Caco-2 (cell line): Measurements from ENCODE around the gene GRIN1. TPM values are rescaled to one million over a fixed set of nuclear protein-coding genes. Genes with fewer than 3 reads are reported as not detected.

Experiments
- BruUV-seq: library from RNA; stranded (reverse); fragments of 400-500 nt; replicated peaks from 2 replicates; lab custom pipeline; 2021; lab: Mats Ljungman, UMichigan
- CTCF ChIA-PET: fragments of 300-600 bp; sonication (Branson Sonifier 250); formaldehyde crosslinking; loops from one replicate; lab custom pipeline; 2022; ENCODE audit warnings: antibody characterized with exemption; lab: Charles Lee
- POLR2A ChIA-PET: fragments of 300-600 bp; sonication (Branson Sonifier 250); formaldehyde crosslinking; loops from one replicate; lab custom pipeline; 2022; ENCODE audit warnings: antibody characterized with exemption; lab: Charles Lee
- DNase-seq, 2 experiments: peaks; one replicate each; pipeline versions ENCODE4 v3.0.0 to v3.0.0-alpha.2; 2020 to 2022
- H3K27me3 ChIP-seq: replicated peaks from 2 replicates; pipeline ENCODE4 v1.6.0; 2011; ENCODE audit warnings: low read length; ENCODE audit not compliant: control insufficient read depth, insufficient read depth
- H3K36me3 ChIP-seq: 2 replicates; pipeline ENCODE4 v1.5.1; 2011; ENCODE audit warnings: low read length; ENCODE audit not compliant: control insufficient read depth, insufficient read depth
- H3K4me1 ChIP-seq: fragments of 250-450 bp; sonication (Bioruptor Pico); 2 replicates; pipeline ENCODE4 v1.5.1; 2020; ENCODE audit warnings: mild to moderate bottlenecking
- H3K4me3 ChIP-seq: 2 replicates; pipeline ENCODE4 v1.5.1; 2011; ENCODE audit warnings: low read depth, mild to moderate bottlenecking, control low read depth, low read length
- H3K9me3 ChIP-seq: fragments of 250-450 bp; sonication (Bioruptor Pico); 2 replicates; pipeline ENCODE4 v1.5.1; 2020; ENCODE audit warnings: mild to moderate bottlenecking, moderate library complexity
- H3K27ac Mint-ChIP-seq: one replicate; pipeline ENCODE4 v1.8.0; 2022; ENCODE audit warnings: mixed read lengths; ENCODE audit not compliant: unreplicated experiment
- H3K27me3 Mint-ChIP-seq: one replicate; pipeline ENCODE4 v1.8.0; 2022; ENCODE audit warnings: mixed read lengths; ENCODE audit not compliant: insufficient read depth, unreplicated experiment
- H3K36me3 Mint-ChIP-seq: one replicate; pipeline ENCODE4 v1.8.0; 2022; ENCODE audit warnings: mild to moderate bottlenecking, mixed read lengths; ENCODE audit not compliant: insufficient read depth, unreplicated experiment
- H3K4me1 Mint-ChIP-seq: one replicate; pipeline ENCODE4 v1.8.0; 2022; ENCODE audit warnings: low read depth, mixed read lengths; ENCODE audit not compliant: unreplicated experiment
- H3K4me3 Mint-ChIP-seq: one replicate; pipeline ENCODE4 v1.8.0; 2022; ENCODE audit warnings: mild to moderate bottlenecking, moderate library complexity, mixed read lengths; ENCODE audit not compliant: unreplicated experiment
- H3K9me3 Mint-ChIP-seq: one replicate; pipeline ENCODE4 v1.8.0; 2022; ENCODE audit warnings: mixed read lengths; ENCODE audit not compliant: unreplicated experiment
- intact Hi-C: fragments of 100-400 bp; cut with micrococcal nuclease; formaldehyde crosslinking; loops from one replicate; pipeline ENCODE4 v1.10.0; 2022; ENCODE audit not compliant: unreplicated experiment
- total RNA-seq: library from RNA; stranded (reverse); gene quantifications from 2 replicates; pipeline ENCODE4 v1.2.3, GENCODE V29; 2022
- TF ChIP-seq, protein P1 (sequence below), 2 experiments: fragments of 200-600 bp in 1 of 2; IDR thresholded peaks; 1 replicate in 1 of 2; 2 replicates in 1 of 2; pipeline versions ENCODE4 v1.5.1 to v1.8.0; 2011 to 2022; ENCODE audit warnings: antibody characterized with exemption in 1 of 2, control low read depth in 1 of 2, inconsistent platforms in 1 of 2, low read depth in 1 of 2, low read length in 1 of 2, mild to moderate bottlenecking in 1 of 2, moderate library complexity in 1 of 2; ENCODE audit not compliant: insufficient read depth in 1 of 2, severe bottlenecking in 1 of 2, unreplicated experiment in 1 of 2

GRIN1 gene
- total RNA-seq, 1 experiment from 2014 or later = 3.7 TPM

DNA sequence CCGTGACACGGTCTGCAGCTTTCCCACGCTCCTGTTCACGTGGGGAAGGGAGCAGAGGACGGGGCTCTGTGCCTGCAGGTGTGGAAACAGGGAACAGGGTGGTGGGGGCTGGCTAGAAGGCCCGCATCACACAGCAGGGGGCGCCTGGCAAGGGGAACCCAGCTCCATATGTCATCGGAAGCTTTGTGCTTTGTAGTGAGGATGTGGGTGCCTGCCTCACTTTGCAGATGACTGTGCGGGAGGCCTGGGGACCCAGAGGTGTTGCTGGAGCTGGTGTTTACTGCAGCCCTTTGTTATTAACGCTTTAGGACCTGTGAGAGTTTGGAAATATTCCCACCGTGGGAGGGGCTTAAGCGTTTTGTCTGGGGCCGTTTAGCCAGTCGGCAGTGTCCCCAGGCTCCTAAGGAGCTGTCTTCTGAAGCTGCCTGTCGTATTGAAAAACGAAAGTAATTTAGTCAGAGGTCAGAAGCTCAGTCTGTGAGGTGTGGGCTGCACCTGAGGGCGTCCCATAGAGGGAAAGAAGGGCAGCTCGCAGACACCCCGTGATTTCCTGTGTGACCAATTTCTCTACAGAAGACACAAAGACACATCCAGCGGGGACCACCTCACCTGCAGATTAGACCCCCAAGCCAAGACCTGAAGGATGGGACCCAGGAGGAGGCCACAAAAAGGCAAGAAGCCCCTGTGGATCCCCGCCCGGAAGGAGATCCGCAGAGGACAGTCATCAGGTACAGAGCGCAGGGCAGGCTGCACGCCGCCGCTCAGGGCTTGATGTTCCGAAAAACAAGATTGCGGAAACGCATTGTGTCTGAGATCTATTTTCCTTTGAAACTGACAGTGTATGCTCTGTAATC is 43.1 kb upstream of the GRIN1 start:
- Mint-ChIP-seq H3K36me3 (peaks cover 20% of the 10 kb centered on the region), H3K27ac (no peak overlapping the region), H3K4me1 (no peaks in the 10 kb centered on the region), H3K9me3 (no peaks in the 10 kb centered on the region), H3K27me3 (no peaks in the 10 kb centered on the region), H3K4me3 (no peak overlapping the region)
- intact Hi-C loops = no loop called here
- no peaks in the 10 kb centered on the region; the same call in 1 of the 2 replicates for H3K36me3 ChIP-seq
- H3K9me3 ChIP-seq = no peaks in the 10 kb centered on the region
- CTCF ChIA-PET = interaction anchor here (0.7 to 1.6 kb wide), 5 partner anchors 9 to 141 kb away, joined by 3 to 8 read pairs (median 5); partner anchors contain the start of gene MAN1B1
- POLR2A ChIA-PET = no interaction called here
- TF ChIP-seq, protein P1, sequence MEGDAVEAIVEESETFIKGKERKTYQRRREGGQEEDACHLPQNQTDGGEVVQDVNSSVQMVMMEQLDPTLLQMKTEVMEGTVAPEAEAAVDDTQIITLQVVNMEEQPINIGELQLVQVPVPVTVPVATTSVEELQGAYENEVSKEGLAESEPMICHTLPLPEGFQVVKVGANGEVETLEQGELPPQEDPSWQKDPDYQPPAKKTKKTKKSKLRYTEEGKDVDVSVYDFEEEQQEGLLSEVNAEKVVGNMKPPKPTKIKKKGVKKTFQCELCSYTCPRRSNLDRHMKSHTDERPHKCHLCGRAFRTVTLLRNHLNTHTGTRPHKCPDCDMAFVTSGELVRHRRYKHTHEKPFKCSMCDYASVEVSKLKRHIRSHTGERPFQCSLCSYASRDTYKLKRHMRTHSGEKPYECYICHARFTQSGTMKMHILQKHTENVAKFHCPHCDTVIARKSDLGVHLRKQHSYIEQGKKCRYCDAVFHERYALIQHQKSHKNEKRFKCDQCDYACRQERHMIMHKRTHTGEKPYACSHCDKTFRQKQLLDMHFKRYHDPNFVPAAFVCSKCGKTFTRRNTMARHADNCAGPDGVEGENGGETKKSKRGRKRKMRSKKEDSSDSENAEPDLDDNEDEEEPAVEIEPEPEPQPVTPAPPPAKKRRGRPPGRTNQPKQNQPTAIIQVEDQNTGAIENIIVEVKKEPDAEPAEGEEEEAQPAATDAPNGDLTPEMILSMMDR (IDR thresholded peaks at IDR 0.05; ENCODE audit: insufficient read depth in 1 of 2, low read depth in 1 of 2, low read length in 1 of 2, severe bottlenecking in 1 of 2, unreplicated experiment in 1 of 2) = peak in 1 of 2 experiments; percentile 45
- H3K4me3 ChIP-seq = no peak overlapping the region
- BruUV-seq = no TSS peak
- H3K27me3 ChIP-seq = no peaks in the 10 kb centered on the region
- no peaks in the 10 kb centered on the region for H3K4me1 ChIP-seq
- no peak for DNase-seq

GRCh38 chr9:137096785-137097546 is 42.0 kb upstream of the GRIN1 start:
- DNase-seq = no peak
- Histone ChIP-seq H3K4me3 (no peak overlapping the region), H3K9me3 (no peaks in the 10 kb centered on the region), H3K4me1 (no peaks in the 10 kb centered on the region), H3K36me3 (peaks cover 8% of the 10 kb centered on the region), H3K27me3 (no peaks in the 10 kb centered on the region)
- H3K36me3 Mint-ChIP-seq = peaks cover 15% of the 10 kb centered on the region
- intact Hi-C loops = no loop called here
- no TSS peak for BruUV-seq
- CTCF ChIA-PET = no interaction called here
- POLR2A ChIA-PET = no interaction called here
- TF ChIP-seq, protein P1 (IDR thresholded peaks at IDR 0.05; ENCODE audit: insufficient read depth in 1 of 2, low read depth in 1 of 2, low read length in 1 of 2, severe bottlenecking in 1 of 2, unreplicated experiment in 1 of 2) = no peak
- no peak overlapping the region for H3K4me3 Mint-ChIP-seq
- H3K4me1 Mint-ChIP-seq = no peaks in the 10 kb centered on the region
- no peak overlapping the region for H3K27ac Mint-ChIP-seq
- H3K27me3 Mint-ChIP-seq = no peaks in the 10 kb centered on the region
- no peaks in the 10 kb centered on the region for H3K9me3 Mint-ChIP-seq

- Mint-ChIP-seq H3K4me3 (no peak overlapping the region), H3K27ac (no peak overlapping the region), H3K4me1 (no peaks in the 10 kb centered on the region), H3K27me3 (no peaks in the 10 kb centered on the region), H3K36me3 (peaks cover 15% of the 10 kb centered on the region), H3K9me3 (no peaks in the 10 kb centered on the region)
- CTCF ChIA-PET = interaction anchor here (0.9 kb wide), 1 partner anchor 28 kb away, joined by 7 read pairs; the partner anchor contains the start of gene SAPCD2
- Histone ChIP-seq H3K27me3 (no peaks in the 10 kb centered on the region), H3K4me1 (no peaks in the 10 kb centered on the region), H3K9me3 (no peaks in the 10 kb centered on the region), H3K4me3 (no peak overlapping the region), H3K36me3 (peaks cover 15% of the 10 kb centered on the region)
- TF ChIP-seq, protein P1 (IDR thresholded peaks at IDR 0.05; ENCODE audit: insufficient read depth in 1 of 2, low read depth in 1 of 2, low read length in 1 of 2, severe bottlenecking in 1 of 2, unreplicated experiment in 1 of 2) = no peak
- BruUV-seq = no TSS peak
- DNase-seq = no peak
- POLR2A ChIA-PET = no interaction called here
- intact Hi-C loops = no loop called here
Measured at GRCh38 chr9:137097761-137098462, 41.0 kb upstream of the GRIN1 start.
